H1 (cell line): ENCODE results near the gene CST2. TPM values are rescaled to one million over a fixed set of nuclear protein-coding genes. Genes with fewer than 3 reads are reported as not detected.
"Not testable (repeated sequence)": the region's sequence is repeated elsewhere in the genome, so short reads cannot be mapped to it uniquely, and the experiment has no call there.

Experiments
- CTCF ChIA-PET: fragments of 300-600 bp; sonication (Branson Sonifier 250); formaldehyde crosslinking; loops from one replicate; lab custom pipeline; 2021; ENCODE audit not compliant: partially characterized antibody; lab: Charles Lee
- POLR2A ChIA-PET: fragments of 300-600 bp; sonication (Branson Sonifier 250); formaldehyde crosslinking; loops from one replicate; lab custom pipeline; 2021; ENCODE audit warnings: inconsistent platforms; ENCODE audit not compliant: partially characterized antibody; lab: Charles Lee
- DNase-seq, 2 experiments: peaks; one replicate each; pipeline versions ENCODE4 v3.0.0 to v3.0.0-alpha.2; 2010 to 2022; ENCODE audit warnings: low spot score in 2 of 2, low read depth in 1 of 2, mixed read lengths in 1 of 2
- FAIRE-seq: peaks from 2 replicates; lab custom pipeline; 2011; peaks lifted over from hg19 to GRCh38; lab: Jason Lieb, UNC
- H2AFZ ChIP-seq: 2 replicates; pipeline ENCODE4 v1.8.1; 2012; ENCODE audit warnings: low read length, inconsistent platforms
- H2AK5ac ChIP-seq: 2 replicates; pipeline ENCODE4 v1.6.1; 2013; ENCODE audit warnings: low read depth, low read length
- H2BK120ac ChIP-seq: replicated peaks from 2 replicates; pipeline ENCODE3; 2013; ENCODE audit warnings: low read depth, low read length, inconsistent platforms
- H2BK12ac ChIP-seq: 2 replicates; pipeline ENCODE4 v1.6.1; 2013; ENCODE audit warnings: low read depth, low read length
- H2BK15ac ChIP-seq: 2 replicates; pipeline ENCODE4 v1.6.1; 2013; ENCODE audit warnings: low read length
- H2BK20ac ChIP-seq: 2 replicates; pipeline ENCODE4 v1.6.1; 2013; ENCODE audit warnings: low read length
- H2BK5ac ChIP-seq: 2 replicates; pipeline ENCODE4 v1.6.1; 2013; ENCODE audit warnings: low read depth, low read length
- H3K14ac ChIP-seq: 2 replicates; pipeline ENCODE4 v1.6.1; 2013; ENCODE audit warnings: inconsistent platforms; ENCODE audit not compliant: insufficient read length
- H3K18ac ChIP-seq: 2 replicates; pipeline ENCODE4 v1.6.1; 2013; ENCODE audit warnings: low read length; ENCODE audit errors: extremely low read depth
- H3K23ac ChIP-seq: 2 replicates; pipeline ENCODE4 v1.6.1; 2013; ENCODE audit warnings: inconsistent platforms; ENCODE audit not compliant: insufficient read length
- H3K23me2 ChIP-seq: 2 replicates; pipeline ENCODE4 v1.6.1; 2013; ENCODE audit warnings: low read depth, low read length
- H3K27ac ChIP-seq: 2 replicates; pipeline ENCODE4 v1.6.1; 2011; ENCODE audit warnings: low read depth, low read length, inconsistent platforms
- H3K27me3 ChIP-seq, 4 experiments: replicated peaks in 1 of 4; 1 replicate in 1 of 4; 2 replicates in 3 of 4; pipeline versions ENCODE4 v1.6.1 to v1.8.1; 2011 to 2013; ENCODE audit warnings: low read length in 3 of 4, mild to moderate bottlenecking in 3 of 4, inconsistent platforms in 2 of 4, mixed read lengths in 2 of 4, moderate library complexity in 1 of 4; ENCODE audit not compliant: control insufficient read depth in 3 of 4, insufficient read depth in 3 of 4; ENCODE audit errors: extremely low read depth in 1 of 4
- H3K36me3 ChIP-seq, 4 experiments: 2 replicates each; pipeline versions ENCODE4 v1.6.1 to v1.8.1; 2011 to 2013; ENCODE audit warnings: mild to moderate bottlenecking in 4 of 4, low read length in 3 of 4, moderate library complexity in 2 of 4, control low read depth in 1 of 4, inconsistent platforms in 1 of 4; ENCODE audit not compliant: insufficient read depth in 4 of 4, control insufficient read depth in 2 of 4
- H3K4ac ChIP-seq: replicated peaks from 2 replicates; pipeline ENCODE3; 2013; ENCODE audit warnings: low read length, low read depth, mixed read lengths, inconsistent platforms; ENCODE audit not compliant: insufficient read length
- H3K4me1 ChIP-seq, 4 experiments: replicated peaks in 1 of 4; 1 replicate in 1 of 4; 2 replicates in 3 of 4; pipeline versions ENCODE4 v1.6.1 to v1.8.1; 2011 to 2013; ENCODE audit warnings: low read length in 3 of 4, inconsistent platforms in 2 of 4, mixed read lengths in 1 of 4; ENCODE audit not compliant: insufficient read depth in 4 of 4, control insufficient read depth in 3 of 4
- H3K4me2 ChIP-seq, 2 experiments: 2 replicates each; pipeline versions ENCODE4 v1.6.1 to v1.8.1; 2011 to 2013; ENCODE audit warnings: low read depth in 2 of 2, low read length in 2 of 2, control low read depth in 1 of 2, inconsistent platforms in 1 of 2, mild to moderate bottlenecking in 1 of 2; ENCODE audit not compliant: insufficient read depth in 1 of 2
- H3K4me3 ChIP-seq, 4 experiments: fragments of 200-600, 300-600 bp in 1 of 4; sonication (generic), shearing (Covaris generic), sonication (Bioruptor Twin) in 1 of 4; 2 replicates each; pipeline versions ENCODE4 v1.5.1 to v1.8.1; 2011 to 2016; ENCODE audit warnings: low read length in 4 of 4, low read depth in 3 of 4, control low read depth in 2 of 4, inconsistent platforms in 2 of 4, mild to moderate bottlenecking in 2 of 4, mixed read lengths in 1 of 4, moderate library complexity in 1 of 4; ENCODE audit not compliant: insufficient read depth in 2 of 4; ENCODE audit errors: extremely low read depth in 1 of 4
- H3K56ac ChIP-seq: replicated peaks from 2 replicates; pipeline ENCODE3; 2013; ENCODE audit warnings: low read depth, mild to moderate bottlenecking, mixed read lengths, low read length, inconsistent platforms; ENCODE audit not compliant: insufficient read length
- H3K79me1 ChIP-seq: 2 replicates; pipeline ENCODE4 v1.6.1; 2013; ENCODE audit warnings: low read depth, low read length, control low read depth
- H3K79me2 ChIP-seq, 2 experiments: 2 replicates each; pipeline versions ENCODE4 v1.6.1 to v1.8.1; 2012 to 2013; ENCODE audit warnings: low read length in 2 of 2, mild to moderate bottlenecking in 2 of 2, inconsistent platforms in 1 of 2; ENCODE audit not compliant: insufficient read depth in 2 of 2, control insufficient read depth in 1 of 2
- H3K9ac ChIP-seq, 4 experiments: replicated peaks in 1 of 4; 1 replicate in 1 of 4; 2 replicates in 3 of 4; pipeline versions ENCODE4 v1.6.1 to v1.8.1; 2011 to 2013; ENCODE audit warnings: low read depth in 3 of 4, low read length in 3 of 4, control low read depth in 2 of 4, mild to moderate bottlenecking in 2 of 4, moderate library complexity in 2 of 4, inconsistent platforms in 1 of 4; ENCODE audit errors: extremely low read depth in 1 of 4
- H3K9me3 ChIP-seq, 2 experiments: 2 replicates each; pipeline versions ENCODE4 v1.6.1 to v1.8.1; 2012 to 2013; ENCODE audit warnings: mild to moderate bottlenecking in 2 of 2, moderate library complexity in 2 of 2, control low read depth in 1 of 2, inconsistent platforms in 1 of 2, low read depth in 1 of 2, low read length in 1 of 2, mixed read lengths in 1 of 2; ENCODE audit not compliant: insufficient read depth in 2 of 2
- H4K20me1 ChIP-seq, 2 experiments: replicated peaks in 1 of 2; 2 replicates each; pipeline versions ENCODE3 to v1.8.1; 2011 to 2013; ENCODE audit warnings: inconsistent platforms in 2 of 2, low read length in 2 of 2, mild to moderate bottlenecking in 1 of 2; ENCODE audit not compliant: insufficient read depth in 2 of 2, control insufficient read depth in 1 of 2
- H4K5ac ChIP-seq: 2 replicates; pipeline ENCODE4 v1.6.1; 2013; ENCODE audit warnings: low read length, low read depth, mixed read lengths, inconsistent platforms; ENCODE audit not compliant: insufficient read length
- H4K8ac ChIP-seq: 2 replicates; pipeline ENCODE4 v1.8.0; 2013; ENCODE audit warnings: mild to moderate bottlenecking, moderate library complexity, low read length, inconsistent platforms; ENCODE audit not compliant: insufficient read depth; ENCODE audit errors: extremely low read depth
- H4K91ac ChIP-seq: replicated peaks from 2 replicates; pipeline ENCODE3; 2013; ENCODE audit warnings: low read length, mixed read lengths, inconsistent platforms; ENCODE audit not compliant: insufficient read length
- WGBS, 2 experiments: shearing (Covaris generic) in 1 of 2; methylation state at CpG; one replicate each; pipeline versions ENCODE4 v1.1.6 to v1.1.7; 2013 to 2015; ENCODE audit warnings: low lambda C conversion rate in 2 of 2, mixed read lengths in 2 of 2, inconsistent platforms in 1 of 2, low coverage in 1 of 2, missing lambda C conversion rate in 1 of 2; ENCODE audit not compliant: insufficient replicate concordance in 2 of 2, insufficient coverage in 1 of 2, insufficient read length in 1 of 2; ENCODE audit errors: extremely low coverage in 1 of 2, missing lambda C conversion rate in 1 of 2; 5-methylcytosine and 5-hydroxymethylcytosine counted together
- polyA plus RNA-seq, 7 experiments: library from polyadenylated mRNA; depleted of rRNA in 3 of 7; stranded (reverse) in 5 of 7; unstranded in 2 of 7; fragments of >200 nt in 5 of 7; fragments of 200-250 nt in 2 of 7; gene quantifications; 1 replicate in 5 of 7; 2 replicates in 1 of 7; 4 replicates in 1 of 7; pipeline versions ENCODE4 v1.2.1 to v1.2.3, GENCODE V29; 2011 to 2013; ENCODE audit warnings: missing spikeins in 2 of 7, mixed read lengths in 2 of 7
- total RNA-seq: library from RNA; stranded (reverse); fragmentation: NEBNext Ultra II Directional; extraction: Animal tissue kit (Norgen Biotek cat#: 25700); gene quantifications from 2 replicates; pipeline ENCODE4 v1.2.1, GENCODE V29; 2021

CST2 gene
- total and polyA plus RNA-seq, 2 of the 8 experiments (the other 6 are each of a cell fraction or from before 2014, with no cell fraction given): not detected

DNA sequence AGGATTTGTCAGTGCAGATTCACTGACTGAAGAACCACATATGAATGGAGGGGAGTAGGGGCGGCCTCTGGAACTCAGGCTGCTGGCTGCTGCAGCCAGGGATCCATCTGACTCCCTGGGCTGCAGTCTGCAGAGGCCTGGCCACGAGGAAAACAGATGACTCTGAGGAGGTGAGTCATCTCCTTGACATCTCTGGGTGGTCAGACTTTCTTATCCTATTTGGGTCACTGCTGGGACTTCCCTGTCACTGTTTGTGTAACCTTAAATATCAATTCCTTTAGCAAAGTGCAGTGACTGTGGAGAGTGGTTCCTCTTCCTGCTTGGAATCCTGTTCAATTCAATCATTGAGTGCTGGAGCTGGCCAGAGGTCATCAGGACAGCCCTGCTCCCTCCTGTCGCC lies 5.4 kb upstream of the CST2 start:
- H3K79me1 ChIP-seq, H2BK5ac ChIP-seq, H3K79me2 ChIP-seq, H2BK15ac ChIP-seq, H3K36me3 ChIP-seq, H3K23ac ChIP-seq, H3K4ac ChIP-seq, POLR2A ChIA-PET, DNase-seq, H3K9ac ChIP-seq, H2AK5ac ChIP-seq, H4K91ac ChIP-seq, H2BK20ac ChIP-seq, H4K5ac ChIP-seq, H2BK12ac ChIP-seq, H3K27ac ChIP-seq, H3K23me2 ChIP-seq, H3K4me3 ChIP-seq, H4K20me1 ChIP-seq, H2AFZ ChIP-seq, H3K27me3 ChIP-seq, H3K9me3 ChIP-seq, H4K8ac ChIP-seq, H2BK120ac ChIP-seq, FAIRE-seq, H3K18ac ChIP-seq, H3K4me1 ChIP-seq, H3K14ac ChIP-seq, H3K56ac ChIP-seq, H3K4me2 ChIP-seq: not testable (repeated sequence)
- CTCF ChIA-PET: interaction anchor here (1.4 kb wide), 1 partner anchor 8 kb away, joined by 3 read pairs; no protein-coding TSS in a partner anchor
- WGBS, 2 experiments: 48% methylated on average over 3 of the region's 3 CpGs; no CpG with 5 or more reads in 1 of the 2 experiments
